Right cardiac atrium (tissue), 5 donors: Measurements from ENCODE around the gene GPX3. TPM values are rescaled to one million over a fixed set of nuclear protein-coding genes. Genes with fewer than 3 reads are reported as not detected.

Source experiments
- ATAC-seq, 2 donors: fragments of 200-7000 bp; cut with Tn5 transposase; one replicate each; pipeline versions ENCODE4 v1.8.0 to v1.9.1; 2020; ENCODE audit warnings: moderate library complexity in 2 of 2, mild to moderate bottlenecking in 1 of 2
- DNase-seq, 3 donors: peaks; one replicate each; pipeline ENCODE4 v3.0.0-alpha.2; 2020
- H3K27ac ChIP-seq: one replicate; pipeline ENCODE4 v1.5.1; 2013; ENCODE audit warnings: mild to moderate bottlenecking, low read length, control low read depth, moderate library complexity
- H3K27me3 ChIP-seq: one replicate; pipeline ENCODE4 v1.6.1; 2013; ENCODE audit not compliant: control insufficient read depth, insufficient read depth
- H3K4me1 ChIP-seq: one replicate; pipeline ENCODE4 v1.6.1; 2013; ENCODE audit warnings: low read length; ENCODE audit not compliant: control insufficient read depth, insufficient read depth
- H3K4me3 ChIP-seq: one replicate; pipeline ENCODE4 v1.5.1; 2013; ENCODE audit warnings: low read length, control low read depth
- H3K9me3 ChIP-seq: one replicate; pipeline ENCODE4 v1.6.1; 2013; ENCODE audit warnings: low read length; ENCODE audit not compliant: control insufficient read depth
- WGBS: extraction: QIAGEN DNeasy Blood & Tissue Kit; methylation state at CpG from one replicate; pipeline ENCODE4 v1.1.7; 2013; 5-methylcytosine and 5-hydroxymethylcytosine counted together
- intact Hi-C, 4 donors: fragments of 100-400 bp; cut with DNase I; formaldehyde crosslinking; loops; one replicate each; pipeline versions ENCODE4 v1.11.0 to v1.14.0; 2022 to 2023
- polyA plus RNA-seq: library from polyadenylated mRNA; stranded (reverse); fragments of 200-250 nt; gene quantifications from one replicate; pipeline ENCODE4 v1.2.3, GENCODE V29; 2013
- total RNA-seq, 4 donors: library from RNA; stranded (reverse); fragmentation: NEBNext Ultra II Directional; extraction: Animal tissue kit (Norgen Biotek cat#: 25700); gene quantifications; one replicate each; pipeline ENCODE4 v1.2.1, GENCODE V29; 2021
- donor health status: healthy with polysubstance abuse.
- donor health status: DM: no; HTN: yes; CAD: no.
- donor health status: DM: no; HTN: no; CAD: no.
- donor health status: DM: no; HTN: yes; CAD: no; lungs with severe emphysema.
- donor health status: DM: yes; HTN: yes; CAD: no.

Gene GPX3
- total and polyA plus RNA-seq, 5 donors, result 1,359 to 2,012 (median 1,476) TPM

- Histone ChIP-seq H3K4me1 (peaks cover 21% of the 10 kb centered on the region), H3K9me3 (no peaks in the 10 kb centered on the region), H3K27me3 (no peaks in the 10 kb centered on the region), H3K4me3 (no peak overlapping the region), H3K27ac (no peak overlapping the region)
- ATAC-seq (no peak), DNase-seq (no peak)
- intact Hi-C loops, result no loop called here
- WGBS, result 94% methylated on average over 9 of the region's 9 CpGs
These were observed 57.0 kb downstream of the GPX3 start for GRCh38 chr5:151077419-151077818.

GRCh38 chr5:151077967-151078366 is 57.6 kb downstream of the GPX3 start:
- no peak for ATAC-seq
- intact Hi-C loops, result no loop called here
- Histone ChIP-seq H3K27ac (no peak overlapping the region), H3K27me3 (no peaks in the 10 kb centered on the region), H3K4me1 (peaks cover 19% of the 10 kb centered on the region), H3K9me3 (no peaks in the 10 kb centered on the region), H3K4me3 (no peak overlapping the region)
- 92% methylated on average over 3 of the region's 3 CpGs for WGBS
- DNase-seq, result no peak

Other genes starting within 250 kb of the GPX3 start
- 10 to 100 TPM; 16.3 to 33.5 (median 19.9) TPM for gene SMIM3, start 241.8 kb upstream of the GPX3 start, total RNA-seq
- 22.9 TPM for gene SMIM3, start 241.8 kb upstream of the GPX3 start, polyA plus RNA-seq
- not detected for gene IRGM, start 174.1 kb upstream of the GPX3 start, total RNA-seq
- not detected for gene IRGM, start 174.1 kb upstream of the GPX3 start, polyA plus RNA-seq
- 1 to 10 TPM; 1.4 to 2.5 (median 1.6) TPM for gene ZNF300, start 115.6 kb upstream of the GPX3 start, total RNA-seq
- 1.6 TPM for gene ZNF300, start 115.6 kb upstream of the GPX3 start, polyA plus RNA-seq
- gene TNIP1, start 60.4 kb downstream of the GPX3 start, total RNA-seq, result 10 to 100 TPM; 77.0 to 98.2 (median 86.1) TPM
- 71.5 TPM for gene TNIP1, start 60.4 kb downstream of the GPX3 start, polyA plus RNA-seq
- 100 to 1,000 TPM; 220 to 238 (median 232) TPM for gene ANXA6, start 137.2 kb downstream of the GPX3 start, total RNA-seq
- gene ANXA6, start 137.2 kb downstream of the GPX3 start, polyA plus RNA-seq, result 203 TPM
- gene CCDC69, start 203.5 kb downstream of the GPX3 start, total RNA-seq, result 100 to 1,000 TPM; 167 to 194 (median 190) TPM
- gene CCDC69, start 203.5 kb downstream of the GPX3 start, polyA plus RNA-seq, result 244 TPM
- gene GM2A, start 232.6 kb downstream of the GPX3 start, total RNA-seq, result 10 to 100 TPM; 30.1 to 43.4 (median 35.3) TPM
- 27.7 TPM for gene GM2A, start 232.6 kb downstream of the GPX3 start, polyA plus RNA-seq